ENCODE data around the gene ECHDC3.
"Not testable (repeated sequence)": the region's sequence is repeated elsewhere in the genome, so short reads cannot be mapped to it uniquely, and the experiment has no call there.

Gene ECHDC3

DNA sequence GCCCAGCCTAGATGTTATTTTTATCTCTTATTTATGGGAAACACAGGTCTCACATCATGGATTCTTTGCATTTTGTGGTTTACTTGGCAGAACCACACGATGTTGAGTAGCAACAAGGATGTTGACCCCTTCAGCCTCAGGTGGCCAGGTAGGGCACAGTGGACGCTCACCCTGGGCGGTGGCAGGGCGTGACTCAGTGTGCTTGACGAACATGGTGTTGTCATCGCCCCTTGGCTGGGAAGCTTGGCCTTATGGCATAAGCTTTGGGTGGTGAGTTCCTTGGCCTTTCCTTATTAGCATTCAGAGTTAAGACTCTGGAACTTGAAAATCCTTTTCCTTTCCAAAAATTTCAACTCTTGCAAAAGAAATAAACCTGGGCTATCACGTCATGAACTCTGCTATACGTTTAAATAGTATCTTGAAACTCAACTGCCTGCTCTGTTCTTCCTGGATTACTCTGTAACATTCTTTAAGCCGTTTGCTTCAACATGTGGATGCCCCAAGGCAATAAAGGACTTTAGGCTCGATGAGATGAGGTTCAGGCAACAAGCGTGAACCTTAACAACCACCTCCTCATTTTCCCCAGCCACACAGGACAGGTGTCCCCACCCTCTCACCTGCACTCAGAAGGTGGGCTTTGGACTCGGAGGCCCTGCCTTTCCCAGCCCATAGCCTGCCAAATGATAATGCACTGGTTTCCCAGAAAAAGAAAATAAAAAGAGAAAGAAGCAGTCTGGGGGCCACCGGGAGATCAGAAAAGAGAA lies 22.5 kb upstream of the ECHDC3 start:
- DNase-seq: no peak

DNA sequence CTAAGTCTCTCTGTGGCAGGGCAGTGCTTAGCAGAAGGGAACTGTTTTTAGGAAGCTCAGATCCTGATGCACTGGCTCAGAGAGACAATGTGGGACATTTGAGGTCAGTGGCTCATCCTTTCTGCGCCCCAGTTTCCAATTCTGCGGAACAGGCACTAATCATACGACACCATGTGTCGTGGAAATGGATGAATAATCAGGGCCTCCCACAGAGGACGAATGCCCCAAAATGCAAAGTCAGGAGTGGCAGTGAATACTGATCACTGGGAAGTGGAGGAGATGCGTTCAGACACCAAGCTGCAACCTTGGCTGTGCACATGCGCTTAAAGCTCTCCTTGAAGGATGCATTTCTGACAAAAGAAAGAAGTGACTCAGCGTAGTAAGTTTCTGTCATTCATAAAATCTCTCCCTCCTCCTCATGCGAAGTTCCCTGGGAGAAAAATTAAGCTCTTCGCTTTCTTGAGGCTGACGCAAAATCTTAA lies 21.9 kb upstream of the ECHDC3 start:
- no peak for DNase-seq

DNA sequence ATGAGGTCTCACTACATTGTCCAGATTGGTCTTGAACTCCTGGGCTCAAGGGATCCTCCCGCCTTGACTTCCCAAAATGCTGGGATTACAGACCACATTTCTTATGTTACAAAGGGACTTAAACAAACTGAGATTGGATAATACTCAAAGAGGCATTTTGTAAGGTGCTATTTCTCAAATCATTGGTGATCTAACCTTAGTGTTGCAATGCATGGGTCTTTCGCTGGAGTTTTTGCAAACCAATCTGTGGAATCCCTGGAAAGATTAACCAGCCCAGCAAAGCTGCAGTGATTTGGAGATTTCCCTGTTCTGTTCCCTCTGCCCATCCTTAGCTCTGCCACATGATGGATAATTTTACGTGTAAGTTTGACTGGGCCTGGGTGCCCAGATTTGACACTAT lies 20.4 kb upstream of the ECHDC3 start:
- DNase-seq: no peak

GRCh38 chr10:11723359-11723758 lies 18.8 kb upstream of the ECHDC3 start:
- DNase-seq: no peak

GRCh38 chr10:11724938-11725776 lies 17.0 kb upstream of the ECHDC3 start:
- DNase-seq: peak; percentile 80

DNA sequence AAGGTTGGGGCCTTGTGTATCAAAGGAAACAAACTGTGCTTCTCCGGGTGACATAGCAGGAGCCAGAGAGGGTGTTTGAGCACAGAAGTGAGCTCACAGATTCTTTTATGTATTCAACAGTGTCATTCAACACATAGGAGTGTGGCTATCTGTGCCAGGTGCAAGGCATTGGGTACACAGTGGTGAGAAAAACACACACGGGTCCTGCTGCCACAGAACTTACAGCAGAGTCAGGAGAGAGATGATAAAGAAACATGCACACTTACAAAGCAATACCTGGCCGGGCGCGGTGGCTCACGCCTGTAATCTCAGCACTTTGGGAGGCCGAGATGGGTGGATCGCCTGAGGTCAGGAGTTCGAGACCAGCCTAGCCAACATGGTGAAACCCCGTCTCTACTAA lies 16.3 kb upstream of the ECHDC3 start:
- no peak for DNase-seq

GRCh38 chr10:11727563-11727962 lies 14.6 kb upstream of the ECHDC3 start:
- no peak for DNase-seq

GRCh38 chr10:11728353-11728752 lies 13.8 kb upstream of the ECHDC3 start:
- DNase-seq: no peak

DNA sequence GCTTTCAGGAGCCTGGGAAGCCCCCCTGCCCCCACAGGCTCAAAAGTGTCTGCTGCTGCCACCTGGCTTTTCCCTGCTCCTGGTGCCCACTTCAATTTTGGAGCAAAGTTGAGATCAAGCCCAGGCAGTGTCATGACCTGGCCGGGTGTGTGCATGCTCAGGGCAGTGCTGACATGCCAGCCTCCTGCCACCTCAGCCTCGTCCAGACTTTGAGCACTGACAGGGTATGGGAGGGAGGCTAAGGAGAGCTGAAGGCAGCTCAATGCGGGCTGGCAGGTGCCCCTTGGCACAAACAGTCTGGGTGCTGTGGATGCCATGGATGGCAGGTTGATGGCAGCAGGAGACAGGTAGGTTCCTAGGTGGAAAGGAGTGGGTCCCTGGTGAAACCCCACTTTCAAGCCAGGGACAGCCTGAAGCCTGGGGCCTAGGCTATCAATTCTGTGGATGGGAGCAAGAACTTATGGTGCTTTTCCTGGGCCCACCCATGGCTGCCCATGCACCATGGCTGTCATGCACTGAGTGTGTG lies 12.3 kb upstream of the ECHDC3 start:
- DNase-seq: no peak

DNA sequence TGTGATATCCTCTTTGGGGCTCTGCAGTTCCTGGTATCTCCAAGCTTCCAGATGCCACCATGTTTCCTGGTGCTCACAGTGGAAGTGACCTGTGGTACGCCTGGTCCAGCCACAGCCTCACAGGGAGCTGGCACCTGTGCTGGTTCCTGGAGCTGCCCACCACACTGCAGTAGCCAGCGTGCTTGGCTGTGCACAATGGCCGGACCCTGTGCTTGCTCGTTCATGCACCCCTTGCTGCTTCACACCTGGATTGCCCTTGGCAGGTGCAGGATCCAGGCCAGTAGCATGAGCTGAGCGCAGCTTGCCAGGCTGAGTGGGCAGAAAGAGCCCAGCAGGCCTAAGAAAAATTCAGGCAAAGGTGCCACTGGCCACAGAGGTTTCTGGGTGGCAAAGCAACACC lies 11.4 kb upstream of the ECHDC3 start:
- DNase-seq: no peak

- not testable (repeated sequence) for DNase-seq
These were observed 5.4 kb upstream of the ECHDC3 start for GRCh38 chr10:11736767-11737166.

- DNase-seq: not testable (repeated sequence)
These were observed 4.7 kb upstream of the ECHDC3 start for GRCh38 chr10:11737258-11738032.

DNA sequence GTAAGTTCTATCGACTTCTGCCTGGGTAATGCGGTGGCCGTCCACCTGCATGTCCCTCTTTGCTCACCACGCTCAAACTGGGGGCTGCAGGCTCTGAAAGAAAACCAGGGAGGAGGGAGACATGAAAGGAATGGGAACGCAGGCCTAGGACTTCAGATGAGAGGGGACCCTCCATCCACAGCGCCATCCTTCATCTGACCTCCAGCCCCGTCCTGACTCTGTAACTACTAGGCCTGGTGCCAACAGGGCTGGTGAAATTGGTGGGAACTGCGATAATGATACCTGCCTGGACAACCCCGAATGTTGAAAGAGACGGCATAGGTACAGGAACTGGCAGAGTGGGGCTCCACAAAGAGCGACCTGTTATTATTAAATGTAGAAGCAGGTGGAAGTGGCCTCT lies 1.3 kb upstream of the ECHDC3 start:
- no peak for DNase-seq

DNA sequence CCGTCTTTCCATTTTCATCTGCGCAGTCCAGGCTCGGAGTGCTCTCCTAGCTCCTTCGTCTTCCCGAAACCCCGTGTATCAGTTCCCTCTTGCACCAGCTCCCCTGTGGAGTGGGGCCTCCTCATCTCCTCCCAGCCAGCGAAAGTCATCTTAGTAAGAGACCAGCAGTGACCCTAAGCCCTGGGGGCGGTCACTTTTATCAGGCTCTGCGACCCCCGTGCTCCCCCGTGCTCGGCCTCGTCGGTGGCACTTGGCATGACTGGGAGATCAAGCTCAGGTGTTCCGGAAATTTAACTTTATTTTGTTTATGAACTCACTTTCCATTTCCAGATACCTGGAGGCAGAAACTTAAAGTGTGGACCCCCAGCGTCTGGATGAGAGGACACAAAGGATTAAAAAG lies 574 bp upstream of the ECHDC3 start:
- DNase-seq: no peak

- DNase-seq: no peak
These were observed 657 bp downstream of the ECHDC3 start for GRCh38 chr10:11742779-11743298.

DNA sequence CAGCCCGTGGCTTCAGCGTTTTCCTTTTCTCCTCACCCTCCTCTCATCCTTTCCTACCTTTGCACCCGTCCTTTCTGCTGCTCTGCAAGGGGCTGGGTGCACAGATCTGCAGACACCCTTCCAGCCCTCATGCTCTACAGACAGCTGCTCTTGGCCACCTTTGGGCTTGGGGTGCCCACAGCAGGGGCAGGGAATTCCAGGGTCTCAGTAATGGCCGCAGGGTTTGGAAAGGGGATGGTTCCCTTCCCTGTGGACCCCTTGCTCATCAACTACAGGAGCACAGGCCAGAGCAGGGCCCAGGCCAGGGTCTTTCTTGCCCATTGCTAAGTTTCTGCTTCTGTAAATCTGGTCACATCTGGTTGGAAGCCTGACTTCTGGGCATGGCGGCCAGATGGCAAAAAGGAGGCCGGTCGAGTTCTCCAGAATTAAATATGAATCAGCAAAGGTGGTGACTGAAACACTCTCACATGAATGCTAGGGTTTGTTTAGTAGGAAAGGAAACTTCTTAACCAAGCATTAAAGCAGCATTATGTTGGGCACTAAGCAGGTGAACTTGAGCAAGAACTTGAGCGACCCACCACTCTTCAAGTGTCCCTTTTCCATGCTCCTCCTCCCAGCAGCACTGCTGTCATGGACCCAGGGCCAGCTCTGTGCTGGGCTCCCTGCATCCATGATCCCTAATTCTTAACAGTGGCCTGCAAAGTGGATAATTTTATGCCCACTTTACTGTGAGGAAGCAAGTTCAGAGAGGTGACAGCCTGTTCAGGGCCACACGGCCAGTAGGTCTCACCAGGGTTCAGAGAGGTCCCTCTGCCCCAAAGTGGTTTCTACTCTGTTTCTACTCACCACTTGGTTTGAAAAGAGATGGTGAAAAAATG lies 1.5 kb downstream of the ECHDC3 start:
- no peak for DNase-seq

GRCh38 chr10:11745045-11745444 lies 2.9 kb downstream of the ECHDC3 start:
- no peak for DNase-seq

DNA sequence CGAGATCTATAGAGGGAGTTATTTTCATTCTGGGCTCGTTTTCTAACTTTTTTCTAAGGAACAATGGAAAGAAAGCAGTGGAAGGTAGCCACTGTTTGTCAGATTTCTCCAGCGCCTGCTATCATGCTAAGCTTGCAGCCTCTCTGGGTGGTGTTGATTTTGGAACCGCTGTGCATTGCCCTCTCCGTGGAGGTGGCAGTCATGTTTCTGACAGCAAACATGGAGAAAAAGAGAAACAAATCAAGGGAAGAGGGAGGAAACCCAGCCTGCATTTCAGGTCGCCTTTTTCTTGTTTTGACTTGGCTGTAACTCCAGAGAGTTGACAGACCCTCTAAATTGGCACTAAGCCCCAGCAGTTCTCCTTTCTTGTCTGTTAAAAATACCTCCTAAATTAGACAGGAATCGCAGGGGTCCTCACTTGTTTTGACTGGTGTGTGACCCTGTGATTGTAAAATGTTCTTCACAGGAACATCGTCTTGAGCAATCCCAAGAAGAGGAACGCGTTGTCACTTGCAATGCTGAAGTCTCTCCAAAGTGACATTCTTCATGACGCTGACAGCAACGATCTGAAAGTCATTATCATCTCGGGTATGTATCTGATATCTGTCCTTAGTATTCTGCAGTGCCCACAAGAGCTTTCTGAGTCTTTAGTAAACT lies 4.8 kb downstream of the ECHDC3 start:
- DNase-seq: peak; percentile 7

GRCh38 chr10:11748866-11749265 lies 6.7 kb downstream of the ECHDC3 start:
- DNase-seq: no peak

DNA sequence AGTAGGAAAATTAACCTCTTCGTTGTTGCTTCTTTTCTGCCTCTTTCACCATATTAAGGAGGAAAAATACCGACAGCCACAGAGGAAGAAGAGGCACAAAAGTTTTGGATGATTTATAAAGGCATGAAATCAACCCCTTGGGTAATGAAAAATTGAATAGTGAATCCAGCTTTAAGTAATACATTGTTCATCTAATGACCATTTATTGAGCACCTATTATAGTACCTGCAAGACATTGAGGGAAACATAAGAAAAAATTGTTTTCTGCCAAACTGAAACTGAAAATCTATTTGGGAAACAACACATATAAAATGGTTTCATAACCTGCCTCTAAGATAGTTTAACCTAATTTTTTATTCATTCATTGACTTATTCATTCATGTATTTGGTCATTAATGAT lies 8.2 kb downstream of the ECHDC3 start:
- DNase-seq: no peak

DNA sequence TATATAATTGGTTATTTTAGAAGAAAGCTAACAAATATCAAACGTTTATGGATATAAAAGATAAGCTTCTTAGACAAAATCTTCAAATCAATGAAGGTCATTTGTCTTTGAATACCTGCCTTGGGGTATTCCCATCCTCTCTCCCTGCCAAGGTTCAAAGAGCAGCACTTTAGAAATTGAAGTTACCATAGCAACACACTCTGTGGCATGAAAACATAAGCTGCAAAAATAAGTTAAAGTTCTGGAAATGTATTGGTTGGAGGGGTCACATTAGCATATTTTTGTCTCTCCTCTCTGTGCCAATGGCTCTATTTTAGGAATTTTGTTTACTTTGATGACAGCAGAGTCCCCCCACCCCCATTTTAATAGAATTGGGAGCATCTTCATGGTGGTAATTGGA lies 12.0 kb downstream of the ECHDC3 start:
- no peak for DNase-seq
